ENCODE results near the gene MFSD2B. TPM values are rescaled to one million over a fixed set of nuclear protein-coding genes. Genes with fewer than 3 reads are reported as not detected.

Gene MFSD2B, protein sequence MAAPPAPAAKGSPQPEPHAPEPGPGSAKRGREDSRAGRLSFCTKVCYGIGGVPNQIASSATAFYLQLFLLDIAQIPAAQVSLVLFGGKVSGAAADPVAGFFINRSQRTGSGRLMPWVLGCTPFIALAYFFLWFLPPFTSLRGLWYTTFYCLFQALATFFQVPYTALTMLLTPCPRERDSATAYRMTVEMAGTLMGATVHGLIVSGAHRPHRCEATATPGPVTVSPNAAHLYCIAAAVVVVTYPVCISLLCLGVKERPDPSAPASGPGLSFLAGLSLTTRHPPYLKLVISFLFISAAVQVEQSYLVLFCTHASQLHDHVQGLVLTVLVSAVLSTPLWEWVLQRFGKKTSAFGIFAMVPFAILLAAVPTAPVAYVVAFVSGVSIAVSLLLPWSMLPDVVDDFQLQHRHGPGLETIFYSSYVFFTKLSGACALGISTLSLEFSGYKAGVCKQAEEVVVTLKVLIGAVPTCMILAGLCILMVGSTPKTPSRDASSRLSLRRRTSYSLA
- total RNA-seq, result 1.5 TPM

DNA sequence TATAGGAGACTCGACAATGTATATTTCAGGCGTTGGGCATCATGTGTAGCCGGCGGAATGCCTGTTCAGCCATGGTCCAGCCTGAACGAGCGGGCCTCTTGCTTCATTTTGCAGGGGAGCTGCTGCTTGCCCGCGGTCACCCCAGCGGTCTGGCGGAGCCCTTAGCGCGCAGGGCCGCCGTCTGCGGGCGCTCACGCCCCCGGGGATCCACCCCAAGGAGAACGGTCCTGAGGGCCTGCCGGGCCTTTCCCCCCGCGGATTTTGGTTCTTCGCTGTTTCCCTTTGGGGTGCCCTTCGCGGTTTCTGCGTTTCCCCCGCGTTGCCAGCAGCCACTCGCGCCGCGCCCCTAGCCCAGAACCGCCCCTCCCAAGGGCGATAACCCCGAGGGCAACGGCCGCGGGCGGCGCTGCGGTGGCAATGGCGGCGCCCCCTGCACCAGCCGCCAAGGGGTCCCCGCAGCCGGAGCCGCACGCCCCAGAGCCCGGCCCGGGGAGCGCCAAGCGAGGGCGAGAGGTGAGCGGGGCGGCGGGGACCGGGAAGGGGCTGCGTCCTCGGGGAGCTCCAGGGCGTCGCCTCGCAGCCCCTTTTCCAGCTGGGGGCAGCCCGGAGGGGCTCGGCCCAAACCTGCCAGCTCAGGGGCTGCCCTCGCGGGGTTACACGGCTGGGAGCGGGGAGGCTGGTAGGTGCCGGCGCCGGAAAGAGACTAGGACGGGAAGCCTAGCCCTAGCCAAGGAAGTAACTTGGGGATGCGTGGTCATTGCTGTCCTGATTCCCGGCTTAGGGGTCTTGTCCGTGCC, at the start of gene MFSD2B:
MFSD2B (plus strand) TSS at position 406 of the 797 bp plus-strand sequence; CDS start at position 418, 12 bp downstream.
- Histone ChIP-seq H3K4me3 (ENCODE audit: low read length) (no peak within 1 kb of the TSS), H3K27me3 (ENCODE audit: insufficient read depth, low read length) (peaks cover 37% of the 10 kb centered on the region), H3K9me3 (ENCODE audit: low read depth, low read length) (no peaks in the 10 kb centered on the region)

DNA sequence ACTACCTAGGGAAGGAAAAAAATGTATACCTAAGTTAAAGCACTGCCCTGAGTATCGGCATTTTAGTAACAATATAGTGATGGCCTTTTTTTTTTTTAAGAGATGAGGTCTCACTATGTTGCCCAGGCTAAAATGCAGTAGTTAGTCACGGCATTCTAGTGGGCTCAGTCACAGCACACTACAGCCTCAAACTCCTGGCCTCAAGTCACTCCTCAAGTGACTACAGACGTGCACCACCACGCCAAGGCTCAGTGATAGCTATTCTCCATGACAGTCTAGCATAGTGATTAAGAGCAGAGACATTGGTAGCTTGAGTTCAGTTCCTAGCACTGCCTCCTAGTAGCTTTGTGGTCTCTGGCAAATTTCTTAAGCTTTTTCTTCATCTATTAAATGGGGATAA, 42.0 kb upstream of the MFSD2B start:
- no peaks in the 10 kb centered on the region for H3K27me3 ChIP-seq (ENCODE audit: insufficient read depth, low read length)

More for the DNA sequence above, at the start of gene MFSD2B:
- H3K4me1 ChIP-seq (ENCODE audit: insufficient read depth, low read length), result peaks cover 18% of the 10 kb centered on the region

GRCh38 chr2:23976883-23977282, 33.0 kb upstream of the MFSD2B start:
- Histone ChIP-seq H3K4me3 (ENCODE audit: low read length) (no peak overlapping the region), H3K27me3 (ENCODE audit: insufficient read depth, low read length) (no peaks in the 10 kb centered on the region), H3K4me1 (ENCODE audit: insufficient read depth, low read length) (no peaks in the 10 kb centered on the region), H3K9me3 (ENCODE audit: low read depth, low read length) (no peaks in the 10 kb centered on the region)

More for the DNA sequence above, 42.0 kb upstream of the MFSD2B start:
- Histone ChIP-seq H3K9me3 (ENCODE audit: low read depth, low read length) (no peaks in the 10 kb centered on the region), H3K4me1 (ENCODE audit: insufficient read depth, low read length) (no peaks in the 10 kb centered on the region), H3K4me3 (ENCODE audit: low read length) (no peak overlapping the region)

GRCh38 chr2:23988371-23988770, 21.5 kb upstream of the MFSD2B start:
- Histone ChIP-seq H3K27me3 (ENCODE audit: insufficient read depth, low read length) (no peaks in the 10 kb centered on the region), H3K9me3 (ENCODE audit: low read depth, low read length) (no peaks in the 10 kb centered on the region), H3K4me3 (ENCODE audit: low read length) (no peak overlapping the region), H3K4me1 (ENCODE audit: insufficient read depth, low read length) (no peaks in the 10 kb centered on the region)

DNA sequence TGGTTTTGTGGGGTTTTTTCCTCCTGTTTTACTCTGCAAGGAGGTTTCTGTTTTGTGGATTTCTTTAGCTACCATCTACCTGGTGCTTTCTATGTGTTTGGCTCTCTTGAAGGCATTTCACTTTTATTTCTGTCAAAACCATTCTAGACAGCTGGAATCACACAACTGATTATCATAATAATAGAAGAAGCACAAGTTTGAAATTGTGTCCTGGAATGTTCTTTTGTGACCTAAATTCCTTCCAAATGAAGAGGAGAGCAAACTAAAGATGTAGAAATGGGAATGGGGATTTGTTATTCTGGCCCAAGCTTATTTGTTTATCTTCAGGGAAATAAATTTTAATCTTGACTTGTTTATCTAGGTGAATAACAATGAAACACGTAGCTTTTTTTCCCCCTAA, 17.0 kb upstream of the MFSD2B start:
- no peaks in the 10 kb centered on the region for H3K4me1 ChIP-seq (ENCODE audit: insufficient read depth, low read length)
- H3K9me3 ChIP-seq (ENCODE audit: low read depth, low read length), result no peaks in the 10 kb centered on the region
- no peaks in the 10 kb centered on the region for H3K27me3 ChIP-seq (ENCODE audit: insufficient read depth, low read length)
- no peak overlapping the region for H3K4me3 ChIP-seq (ENCODE audit: low read length)

DNA sequence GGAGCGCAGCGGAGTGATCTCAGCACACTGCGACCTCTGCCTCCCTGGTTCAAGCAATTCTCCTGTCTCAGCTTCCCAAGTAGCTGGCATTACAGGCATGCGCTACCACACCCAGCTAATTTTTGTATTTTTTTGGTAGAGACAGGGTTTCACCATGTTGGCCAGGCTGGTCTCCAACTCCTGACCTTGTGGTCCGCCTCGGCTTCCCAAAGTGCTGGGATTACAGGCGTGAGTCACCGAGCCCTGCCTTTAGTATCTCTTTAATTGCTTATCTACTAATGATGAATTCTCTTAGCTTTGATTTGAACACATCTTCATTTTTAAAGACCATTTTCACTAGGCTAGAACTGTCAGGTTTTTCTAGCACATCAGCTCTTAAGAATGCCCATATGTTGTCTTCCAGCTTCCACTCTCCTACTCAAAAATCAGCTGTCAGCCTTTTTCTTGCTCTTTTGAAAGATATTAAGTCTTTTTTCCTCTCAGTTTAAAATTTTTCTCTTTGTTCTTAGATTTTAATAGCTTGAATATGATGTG, 16.1 kb upstream of the MFSD2B start:
- Histone ChIP-seq H3K4me1 (ENCODE audit: insufficient read depth, low read length) (no peaks in the 10 kb centered on the region), H3K27me3 (ENCODE audit: insufficient read depth, low read length) (no peaks in the 10 kb centered on the region), H3K4me3 (ENCODE audit: low read length) (no peak overlapping the region), H3K9me3 (ENCODE audit: low read depth, low read length) (no peaks in the 10 kb centered on the region)

DNA sequence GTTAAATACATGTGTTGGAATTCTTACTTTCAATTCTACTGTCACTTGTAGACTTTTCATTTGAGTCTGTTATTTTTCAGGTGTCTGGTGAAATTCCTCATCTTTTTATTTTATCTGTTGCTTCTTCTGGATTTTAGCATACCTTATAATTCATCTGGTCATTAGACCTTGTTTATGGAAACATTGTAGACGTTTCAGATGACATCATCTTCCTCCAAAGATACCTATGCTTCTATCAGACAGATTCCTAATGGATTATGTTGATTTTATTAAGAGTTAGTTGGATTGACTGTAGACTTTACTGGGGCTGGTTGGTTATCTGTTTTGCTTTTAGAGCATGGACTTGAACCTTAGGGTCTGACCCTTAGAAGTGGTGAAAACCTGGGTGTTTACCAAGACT, 15.3 kb upstream of the MFSD2B start:
- Histone ChIP-seq H3K9me3 (ENCODE audit: low read depth, low read length) (no peaks in the 10 kb centered on the region), H3K27me3 (ENCODE audit: insufficient read depth, low read length) (no peaks in the 10 kb centered on the region), H3K4me3 (ENCODE audit: low read length) (no peak overlapping the region), H3K4me1 (ENCODE audit: insufficient read depth, low read length) (no peaks in the 10 kb centered on the region)

DNA sequence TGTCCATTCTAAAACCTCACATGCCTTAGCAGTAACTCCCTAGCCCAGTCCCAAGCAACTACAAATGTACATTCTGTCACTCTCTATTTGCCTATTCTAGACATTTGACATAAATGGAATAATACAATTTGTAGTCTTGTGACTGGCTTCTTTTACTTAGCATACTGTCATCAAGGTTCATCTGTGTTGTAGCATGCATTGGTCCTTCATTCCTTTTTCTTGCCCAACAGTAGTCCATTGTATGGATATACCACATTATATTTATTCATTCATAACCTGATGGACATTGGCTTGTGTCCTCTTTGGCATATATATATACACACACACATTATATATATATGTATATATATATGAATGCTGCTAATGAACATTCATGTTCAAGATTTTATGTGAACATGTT, 2.2 kb upstream of the MFSD2B start:
- peaks cover 37% of the 10 kb centered on the region for H3K27me3 ChIP-seq (ENCODE audit: insufficient read depth, low read length)
- peaks cover 18% of the 10 kb centered on the region for H3K4me1 ChIP-seq (ENCODE audit: insufficient read depth, low read length)
- H3K9me3 ChIP-seq (ENCODE audit: low read depth, low read length), result no peaks in the 10 kb centered on the region
- no peak overlapping the region for H3K4me3 ChIP-seq (ENCODE audit: low read length)

GRCh38 chr2:24008672-24009366, 1.1 kb upstream of the MFSD2B start:
- H3K27me3 ChIP-seq (ENCODE audit: insufficient read depth, low read length), result peaks cover 37% of the 10 kb centered on the region
- no peaks in the 10 kb centered on the region for H3K9me3 ChIP-seq (ENCODE audit: low read depth, low read length)
- H3K4me1 ChIP-seq (ENCODE audit: insufficient read depth, low read length), result peaks cover 18% of the 10 kb centered on the region
- H3K4me3 ChIP-seq (ENCODE audit: low read length), result no peak overlapping the region

GRCh38 chr2:24009367-24009679, 562 bp upstream of the MFSD2B start:
- Histone ChIP-seq H3K27me3 (ENCODE audit: insufficient read depth, low read length) (peaks cover 37% of the 10 kb centered on the region), H3K4me3 (ENCODE audit: low read length) (no peak overlapping the region), H3K9me3 (ENCODE audit: low read depth, low read length) (no peaks in the 10 kb centered on the region), H3K4me1 (ENCODE audit: insufficient read depth, low read length) (peaks cover 18% of the 10 kb centered on the region)

DNA sequence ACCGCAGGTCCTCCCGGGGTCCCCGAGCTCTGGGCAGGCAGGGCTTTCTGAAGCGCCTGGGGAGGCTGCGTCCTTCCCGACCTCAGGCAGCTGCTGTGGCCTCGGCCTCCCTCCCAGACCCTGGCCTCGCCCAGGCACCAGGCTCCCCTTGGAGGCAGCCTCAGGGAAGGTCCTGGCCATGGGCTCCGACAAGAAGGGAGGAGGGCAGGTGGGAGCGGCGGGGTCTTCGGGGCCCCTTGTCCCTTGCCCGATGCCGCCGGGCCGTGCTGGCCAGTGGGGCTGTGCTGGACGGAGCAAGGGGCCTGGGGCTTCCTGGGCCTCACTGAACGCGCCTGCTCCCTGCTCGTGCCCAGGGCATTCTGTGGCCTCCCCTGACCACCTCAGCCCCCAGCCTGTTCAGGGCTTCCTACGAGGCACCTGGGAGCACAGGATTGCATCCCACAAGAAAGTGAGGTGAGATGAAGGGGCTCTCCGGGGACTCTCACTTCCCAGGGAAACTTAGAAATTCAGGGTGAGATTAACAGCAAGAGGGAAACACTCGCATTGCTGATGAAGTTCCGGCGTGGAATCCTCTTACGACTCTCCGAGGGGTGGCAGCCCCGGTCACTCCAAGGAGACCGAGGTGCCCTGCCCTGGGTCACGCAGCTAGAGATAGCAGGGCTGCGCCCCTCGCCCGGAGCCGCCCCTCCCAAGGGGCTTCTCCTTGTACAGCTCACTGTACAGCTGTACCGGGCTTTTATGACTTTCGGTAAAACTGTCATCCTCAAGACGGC, 778 bp downstream of the MFSD2B start:
- H3K4me1 ChIP-seq (ENCODE audit: insufficient read depth, low read length), result peaks cover 18% of the 10 kb centered on the region
- H3K4me3 ChIP-seq (ENCODE audit: low read length), result no peak overlapping the region
- no peaks in the 10 kb centered on the region for H3K9me3 ChIP-seq (ENCODE audit: low read depth, low read length)
- H3K27me3 ChIP-seq (ENCODE audit: insufficient read depth, low read length), result peaks cover 37% of the 10 kb centered on the region

DNA sequence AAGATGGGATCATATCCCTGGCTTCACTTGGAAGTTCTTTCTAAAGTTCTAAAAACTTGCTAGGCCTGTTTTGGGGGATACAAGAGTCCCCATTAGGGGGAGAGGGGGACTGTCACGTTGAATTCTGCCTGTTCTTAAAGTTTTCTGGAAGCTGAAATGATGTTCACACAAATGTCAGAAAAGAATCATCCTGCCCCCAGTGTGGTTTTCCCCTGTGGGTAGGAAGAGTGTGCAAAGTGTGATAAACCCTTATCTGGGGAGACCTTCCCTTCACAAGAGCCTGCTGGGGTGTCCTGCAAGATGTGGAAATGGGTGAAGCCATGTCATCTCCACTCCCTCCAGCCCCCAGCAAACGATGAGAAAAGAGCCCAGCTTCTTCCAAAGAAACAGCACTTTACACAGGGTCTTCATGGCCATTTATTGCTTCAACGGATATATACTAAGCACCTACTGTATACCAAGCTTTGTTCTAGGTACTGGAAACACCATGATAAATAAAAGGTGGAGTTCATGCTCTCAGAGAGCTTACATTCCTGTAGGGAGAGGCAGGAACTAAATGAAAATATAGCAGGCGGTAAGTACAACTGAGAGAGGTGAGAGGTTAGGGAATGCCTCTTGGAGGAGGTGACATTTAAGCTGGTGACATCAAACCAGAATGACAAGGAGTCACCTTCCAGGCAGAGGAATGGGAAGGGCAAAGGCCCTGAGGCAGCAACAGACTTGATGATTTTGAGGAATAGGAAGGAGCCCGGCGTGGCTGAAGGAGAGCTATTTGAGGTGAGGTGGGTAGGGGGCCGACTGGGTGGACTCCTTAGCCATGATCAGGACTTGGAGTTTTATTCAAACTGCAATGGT, 1.6 kb downstream of the MFSD2B start:
- peaks cover 37% of the 10 kb centered on the region for H3K27me3 ChIP-seq (ENCODE audit: insufficient read depth, low read length)
- H3K9me3 ChIP-seq (ENCODE audit: low read depth, low read length), result no peaks in the 10 kb centered on the region
- H3K4me3 ChIP-seq (ENCODE audit: low read length), result no peak overlapping the region
- peaks cover 18% of the 10 kb centered on the region for H3K4me1 ChIP-seq (ENCODE audit: insufficient read depth, low read length)

DNA sequence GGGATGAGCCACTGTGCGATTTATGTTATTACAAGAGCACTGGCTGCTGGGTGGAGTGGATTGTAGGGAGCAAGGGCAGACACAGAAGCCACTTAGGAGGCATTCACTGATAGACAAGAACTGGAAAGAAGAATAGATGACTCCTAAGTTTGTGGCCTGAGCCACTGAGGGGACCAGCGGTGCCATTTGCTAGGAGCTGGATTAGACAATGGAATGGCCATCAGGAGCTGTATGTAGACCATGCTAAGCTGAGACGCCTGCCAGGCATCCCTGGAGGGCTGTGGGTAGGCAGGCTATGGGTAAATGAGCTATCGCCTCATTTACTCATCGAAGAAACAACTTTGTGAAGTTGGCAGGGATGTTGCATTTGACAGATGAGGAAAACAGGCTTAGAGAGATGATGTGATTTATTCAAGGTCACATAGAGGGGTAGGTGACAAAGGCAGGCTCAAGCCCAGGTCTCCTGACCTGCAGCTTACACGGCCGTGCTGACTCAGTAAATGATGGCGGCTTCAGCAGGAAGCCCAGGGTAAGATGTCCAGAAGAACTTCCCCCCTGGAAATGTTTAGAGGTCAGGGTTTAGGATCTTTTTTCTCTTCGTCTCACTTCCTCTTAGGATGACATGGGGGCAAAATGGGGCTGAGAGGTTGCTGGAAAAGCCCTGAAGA, 2.8 kb downstream of the MFSD2B start:
- H3K9me3 ChIP-seq (ENCODE audit: low read depth, low read length), result no peaks in the 10 kb centered on the region
- no peak overlapping the region for H3K4me3 ChIP-seq (ENCODE audit: low read length)
- H3K27me3 ChIP-seq (ENCODE audit: insufficient read depth, low read length), result peaks cover 37% of the 10 kb centered on the region
- peaks cover 18% of the 10 kb centered on the region for H3K4me1 ChIP-seq (ENCODE audit: insufficient read depth, low read length)
